Measurements from ENCODE around the gene KRT40.

DNA sequence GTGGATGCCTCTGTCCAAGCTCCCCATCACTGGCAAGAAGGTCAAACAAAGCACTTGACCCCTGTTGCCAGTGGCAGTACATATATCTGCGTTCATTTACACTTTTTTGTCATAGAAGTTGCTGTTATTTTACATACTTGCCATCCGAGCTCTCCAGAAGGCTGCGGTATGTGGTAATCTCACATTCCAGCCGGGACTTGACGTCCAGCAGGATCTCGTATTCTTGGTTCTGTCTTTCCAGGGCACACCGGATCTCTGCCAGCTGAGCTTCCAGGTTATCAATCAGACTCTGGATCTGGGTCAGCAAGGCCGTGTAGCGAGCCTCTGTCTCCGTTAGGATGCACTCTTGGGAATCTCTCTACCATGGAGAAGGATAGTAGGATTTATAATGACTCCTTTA is 24.0 kb downstream of the KRT40 start:
- no peak for TF ChIP-seq POLR2A (IDR thresholded peaks at IDR 0.05)
- TF ChIP-seq, protein P1, sequence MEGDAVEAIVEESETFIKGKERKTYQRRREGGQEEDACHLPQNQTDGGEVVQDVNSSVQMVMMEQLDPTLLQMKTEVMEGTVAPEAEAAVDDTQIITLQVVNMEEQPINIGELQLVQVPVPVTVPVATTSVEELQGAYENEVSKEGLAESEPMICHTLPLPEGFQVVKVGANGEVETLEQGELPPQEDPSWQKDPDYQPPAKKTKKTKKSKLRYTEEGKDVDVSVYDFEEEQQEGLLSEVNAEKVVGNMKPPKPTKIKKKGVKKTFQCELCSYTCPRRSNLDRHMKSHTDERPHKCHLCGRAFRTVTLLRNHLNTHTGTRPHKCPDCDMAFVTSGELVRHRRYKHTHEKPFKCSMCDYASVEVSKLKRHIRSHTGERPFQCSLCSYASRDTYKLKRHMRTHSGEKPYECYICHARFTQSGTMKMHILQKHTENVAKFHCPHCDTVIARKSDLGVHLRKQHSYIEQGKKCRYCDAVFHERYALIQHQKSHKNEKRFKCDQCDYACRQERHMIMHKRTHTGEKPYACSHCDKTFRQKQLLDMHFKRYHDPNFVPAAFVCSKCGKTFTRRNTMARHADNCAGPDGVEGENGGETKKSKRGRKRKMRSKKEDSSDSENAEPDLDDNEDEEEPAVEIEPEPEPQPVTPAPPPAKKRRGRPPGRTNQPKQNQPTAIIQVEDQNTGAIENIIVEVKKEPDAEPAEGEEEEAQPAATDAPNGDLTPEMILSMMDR (IDR thresholded peaks at IDR 0.05) = no peak
